Measurements from ENCODE around the gene SLC4A1AP. TPM values are rescaled to one million over a fixed set of nuclear protein-coding genes. Genes with fewer than 3 reads are reported as not detected.
"Not testable (repeated sequence)": the region's sequence is repeated elsewhere in the genome, so short reads cannot be mapped to it uniquely, and the experiment has no call there.

Gene SLC4A1AP
- total and polyA plus RNA-seq, 9 of the 15 experiments (the other 6 are each of a cell fraction or from before 2014, with no cell fraction given) = 8.1 to 40.5 (median 35.3) TPM

DNA sequence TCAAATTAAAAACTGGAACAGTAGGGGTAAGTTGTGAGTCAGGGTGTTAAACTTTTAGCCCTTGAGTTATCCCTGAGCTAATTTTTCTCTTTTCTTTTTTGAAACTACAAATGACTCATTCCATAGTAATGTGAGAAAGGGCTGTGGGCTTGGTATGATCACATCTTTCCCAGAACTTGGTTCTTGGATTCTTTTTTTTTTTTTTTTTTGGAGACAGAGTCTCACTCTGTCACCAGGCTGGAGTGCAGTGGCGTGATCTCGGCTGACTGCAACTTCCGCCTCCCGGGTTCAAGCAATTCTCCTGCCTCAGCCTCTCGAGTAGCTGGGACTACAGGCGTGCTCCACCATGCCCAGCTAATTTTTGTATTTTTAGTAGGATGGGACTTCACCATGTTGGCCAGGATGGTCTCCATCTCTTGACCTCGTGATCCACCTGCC lies 18.7 kb downstream of the SLC4A1AP start:
- intact Hi-C loops (cut with micrococcal nuclease) = loop anchor here (5.0 kb wide), 1 partner anchor 380 kb away; no protein-coding TSS in a partner anchor
- H3K4me3 ChIP-seq; H4K20me1 ChIP-seq (replicated peaks; ENCODE audit: control insufficient read depth, insufficient read depth, low read length); BruUV-seq (replicated peaks); H3K27ac ChIP-seq (ENCODE audit: extremely low read depth, low read depth, low read length); FAIRE-seq; in situ Hi-C loops (cut with MboI); H3K27me3 ChIP-seq (ENCODE audit: control insufficient read depth in 2 of 2, insufficient read depth in 2 of 2, low read length in 2 of 2); H2AFZ ChIP-seq (ENCODE audit: low read depth, low read length); DNase-seq (ENCODE audit: extremely low read depth in 1 of 4, low spot score in 3 of 4); ATAC-seq; H3K79me2 ChIP-seq (ENCODE audit: control insufficient read depth, insufficient read depth, low read length); H3K9me3 ChIP-seq (replicated peaks; ENCODE audit: control insufficient read depth, insufficient read depth, low read depth, low read length); H3K4me1 ChIP-seq (replicated peaks in 1 of 2; ENCODE audit: control insufficient read depth in 2 of 2, insufficient read depth in 2 of 2, low read length in 2 of 2); H3K4me2 ChIP-seq (ENCODE audit: insufficient read depth, low read length); H3K9me1 ChIP-seq (ENCODE audit: control insufficient read depth, insufficient read depth, low read length); H3K9ac ChIP-seq (ENCODE audit: insufficient read depth in 1 of 2, low read depth in 2 of 2, low read length in 2 of 2); TF ChIP-seq JUND (tag; IDR thresholded peaks at IDR 0.05; ENCODE audit: borderline replicate concordance, low read depth, low read length); JUN (CRISPR knock-in tag; IDR thresholded peaks at IDR 0.05; ENCODE audit: borderline replicate concordance): not testable (repeated sequence)
- POLR2A ChIA-PET = interaction anchor here (0.6 to 2.2 kb wide), 6 partner anchors 19 to 779 kb away, joined by 3 to 13 read pairs (median 3); partner anchors contain the start of genes NRBP1, SLC4A1AP and SUPT7L
- CTCF ChIA-PET (ENCODE audit: low intra/inter-chr PET ratio) = interaction anchor here (0.7 to 2.5 kb wide), 6 partner anchors 9 to 1271 kb away, joined by 3 to 35 read pairs (median 4); partner anchors contain the start of gene PPM1G
- peak; percentile 88 for TF ChIP-seq FOSL1 (tag; conservative IDR thresholded peaks at IDR 0.05)
- TF ChIP-seq, protein P1, sequence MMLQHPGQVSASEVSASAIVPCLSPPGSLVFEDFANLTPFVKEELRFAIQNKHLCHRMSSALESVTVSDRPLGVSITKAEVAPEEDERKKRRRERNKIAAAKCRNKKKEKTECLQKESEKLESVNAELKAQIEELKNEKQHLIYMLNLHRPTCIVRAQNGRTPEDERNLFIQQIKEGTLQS (IDR thresholded peaks at IDR 0.05) = peak; percentile 70
- TF ChIP-seq, protein P1 (CRISPR knock-in tag; conservative IDR thresholded peaks at IDR 0.05) = not testable (repeated sequence)
- TF ChIP-seq SMARCA4 (IDR thresholded peaks at IDR 0.05) = peak; percentile 32; the same call in 1 of the 2 replicates
- 0 out of 2 replicates have a peak, but pooled peaks have one; percentile 5 for TF ChIP-seq JUND (IDR thresholded peaks at IDR 0.05; ENCODE audit: borderline replicate concordance, low read depth, low read length)
- peak; percentile 23; the same call in 1 of the 2 replicates for TF ChIP-seq ARID1B (IDR thresholded peaks at IDR 0.05)
- 0 out of 2 replicates have a peak, but pooled peaks have one; percentile 23 for TF ChIP-seq JUN (IDR thresholded peaks at IDR 0.05; ENCODE audit: borderline replicate concordance, low read depth, low read length)
- peaks cover 58% of the 10 kb centered on the region for H3K36me3 ChIP-seq (ENCODE audit: control insufficient read depth, insufficient read depth, low read length)
- 73% methylated on average over 7 of the region's 7 CpGs for WGBS (ENCODE audit: insufficient coverage, low coverage, missing lambda C conversion rate)
